Ureter (tissue), 1 donor: ENCODE data around the gene ZFYVE26. TPM values are rescaled to one million over a fixed set of nuclear protein-coding genes. Genes with fewer than 3 reads are reported as not detected.
"Not testable (repeated sequence)": the region's sequence is repeated elsewhere in the genome, so short reads cannot be mapped to it uniquely, and the experiment has no call there.

ENCODE experiments used
- DNase-seq: peaks from one replicate; pipeline ENCODE4 v3.0.0-alpha.2; 2020; ENCODE audit warnings: low spot score
- total RNA-seq: library from RNA; stranded (reverse); gene quantifications from one replicate; pipeline ENCODE4 v1.2.4, GENCODE V29; 2023
- donor health status: DM: yes; HTN: yes; CAD: no.

ZFYVE26 gene
- total RNA-seq, 1 donor from 2014 or later: 33.7 TPM

DNA sequence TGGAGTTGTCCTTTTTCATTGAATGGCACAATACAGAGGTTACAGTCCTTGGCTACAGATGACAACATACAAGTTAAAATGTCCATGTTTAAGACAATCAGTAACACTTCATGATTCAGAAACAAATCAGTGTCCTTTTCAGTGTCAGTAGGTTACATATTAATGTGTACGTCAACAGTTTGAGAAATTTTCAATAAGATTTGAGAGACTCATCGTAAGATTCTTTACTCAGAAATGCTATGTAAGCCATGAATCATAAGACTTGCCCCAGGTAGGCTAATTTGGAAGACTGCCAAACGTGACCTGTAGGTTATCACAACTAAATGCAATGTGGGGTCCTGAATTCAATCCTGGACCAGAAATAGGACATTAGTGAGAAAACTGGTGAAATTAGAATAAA, 111.2 kb downstream of the ZFYVE26 start:
- DNase-seq: no peak

DNA sequence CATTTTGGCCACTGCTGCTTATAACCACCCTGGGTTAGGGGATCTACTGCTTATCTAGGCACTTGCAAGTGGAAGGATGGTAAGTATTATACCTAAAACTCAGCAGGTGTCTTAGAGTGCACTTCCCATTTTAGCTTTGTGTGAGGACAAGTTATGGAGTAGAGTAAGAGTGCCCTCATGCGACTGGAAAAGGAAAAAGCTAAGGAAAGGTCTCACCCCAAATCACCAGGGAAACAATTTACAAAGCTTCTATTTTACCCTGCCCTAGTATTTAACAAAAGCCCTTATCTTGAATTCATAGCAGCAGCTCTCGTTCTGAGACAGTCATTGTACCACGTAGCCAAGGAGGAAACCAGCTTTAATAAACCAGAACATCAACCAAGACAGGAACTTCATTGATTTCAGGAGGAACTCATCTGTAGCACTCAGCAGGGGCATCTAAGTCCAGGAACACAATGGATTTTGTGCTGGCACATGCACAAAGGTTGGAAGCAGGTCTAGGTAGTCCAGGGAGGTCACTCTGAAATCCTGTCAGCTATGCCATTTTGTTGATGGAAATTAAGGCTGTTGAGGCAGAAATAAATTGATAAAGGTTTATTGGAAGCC, 111.8 kb downstream of the ZFYVE26 start:
- DNase-seq: no peak

DNA sequence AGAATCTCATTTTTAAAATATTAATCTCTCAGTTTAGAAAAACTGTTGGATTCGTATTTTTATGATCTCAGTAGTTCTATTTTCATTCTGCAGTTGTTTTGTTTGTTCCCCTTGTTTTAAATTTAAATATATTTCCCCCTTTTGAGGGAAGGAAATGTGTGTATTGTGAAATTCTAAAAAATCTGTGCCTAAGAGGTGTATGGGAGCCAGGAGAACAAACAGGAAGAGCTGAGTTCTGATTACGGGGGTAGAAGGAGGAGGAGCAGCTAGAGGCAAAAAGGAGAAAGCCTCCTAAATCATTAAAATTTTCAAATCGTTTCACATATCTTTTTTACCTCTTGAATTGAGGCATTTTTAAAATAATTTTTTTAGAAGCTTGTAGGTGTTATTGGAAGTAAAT, 112.4 kb downstream of the ZFYVE26 start:
- no peak for DNase-seq

DNA sequence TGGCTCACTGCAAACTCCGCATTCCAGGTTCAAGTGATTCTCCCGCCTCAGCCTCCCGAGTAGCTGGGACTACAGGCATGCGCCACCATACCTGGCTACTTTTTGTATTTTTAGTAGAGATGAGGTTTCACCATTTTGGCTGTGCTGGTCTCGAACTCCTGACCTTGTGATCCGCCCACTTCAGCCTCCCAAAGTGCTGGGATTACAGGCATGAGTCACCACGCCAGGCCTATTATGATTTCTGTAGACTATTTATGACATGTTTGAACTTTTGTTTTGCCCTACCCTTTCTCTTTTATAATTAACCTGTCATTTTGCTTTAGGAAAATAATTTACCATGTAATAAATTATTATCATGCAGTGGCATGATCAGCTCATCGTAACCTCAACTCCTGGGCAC, 114.9 kb downstream of the ZFYVE26 start, which contains the start of gene RDH12:
Gene RDH12 (plus strand): TSS at position 395 of the 400 bp plus-strand sequence. CDS start 20,757 bp downstream, outside the sequence.
- DNase-seq: not testable (repeated sequence)

DNA sequence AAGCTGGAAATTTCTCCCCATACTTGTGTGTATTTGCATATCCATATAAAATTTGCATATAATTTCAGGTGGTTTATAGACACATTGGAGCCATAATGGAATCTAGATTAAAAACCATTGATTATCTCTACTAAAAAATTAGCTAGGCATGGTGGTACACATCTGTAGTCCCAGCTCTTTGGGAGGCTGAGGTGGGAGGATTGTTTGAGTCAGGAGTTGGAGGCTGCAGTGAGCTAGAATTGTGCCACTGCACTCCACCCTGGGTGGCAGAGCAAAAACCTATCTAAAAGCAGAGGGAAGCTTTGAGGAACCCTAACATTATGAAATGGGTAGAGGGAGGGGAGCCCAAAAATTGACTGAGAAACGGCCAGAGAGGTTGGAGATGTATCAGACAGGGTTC, 118.2 kb downstream of the ZFYVE26 start:
- DNase-seq: no peak

DNA sequence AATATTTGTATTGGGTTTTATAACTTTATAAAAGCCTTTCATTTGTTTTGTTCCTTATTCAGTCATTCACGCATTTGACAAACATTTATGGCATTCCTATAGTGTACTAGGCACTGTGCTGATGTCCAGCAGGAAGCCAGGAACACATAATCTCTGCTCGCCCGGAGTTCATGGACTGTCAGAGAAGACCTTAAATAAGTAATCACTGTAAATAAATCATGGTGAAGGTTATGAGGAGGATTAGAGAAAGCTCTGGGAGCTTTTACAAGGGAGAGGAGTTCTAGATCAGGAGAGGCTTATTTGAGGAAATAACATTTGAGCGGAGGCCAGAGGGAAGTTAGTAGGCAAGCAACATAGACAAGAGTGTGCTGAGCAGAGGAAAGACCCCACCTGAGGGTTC, 119.4 kb downstream of the ZFYVE26 start:
- DNase-seq: no peak

Other genes with a start within 250 kb of the ZFYVE26 start
- gene PIGH, start 216.3 kb downstream of the ZFYVE26 start, total RNA-seq: 29.8 TPM
- 6.0 TPM for gene ARG2, start 196.7 kb downstream of the ZFYVE26 start, total RNA-seq
- gene VTI1B, start 142.0 kb downstream of the ZFYVE26 start, total RNA-seq: 108 TPM
- gene RDH11, start 120.8 kb downstream of the ZFYVE26 start, total RNA-seq: 62.1 TPM
- 0.21 TPM for gene RDH12, start 114.7 kb downstream of the ZFYVE26 start, total RNA-seq
- 36.6 TPM for gene RAD51B, start 3.2 kb upstream of the ZFYVE26 start, total RNA-seq